SK-N-SH (cell line): Measurements from ENCODE around the gene RAPGEF3. TPM values are rescaled to one million over a fixed set of nuclear protein-coding genes. Genes with fewer than 3 reads are reported as not detected.

Experiments
- CTCF ChIA-PET: fragments of 300-600, 350-600 bp; formaldehyde crosslinking; extraction: SDS; loops from one replicate; lab custom pipeline; 2021; lab: Yijun Ruan, JAX
- POLR2A ChIA-PET: fragments of 350-600 bp; sonication (Branson Sonifier 250); formaldehyde crosslinking; extraction: SDS; loops from one replicate; lab custom pipeline; 2020; ENCODE audit warnings: antibody characterized with exemption, inconsistent platforms; lab: Yijun Ruan, JAX
- DNase-seq: peaks from one replicate; pipeline ENCODE4 v3.0.0; 2012
- H2AFZ ChIP-seq: fragments of 200-600 bp; sonication (generic); 2 replicates; pipeline ENCODE4 v1.8.1; 2016; ENCODE audit warnings: antibody characterized with exemption, mild to moderate bottlenecking, low read depth
- H3F3A ChIP-seq: fragments of 200-600 bp; sonication (generic); replicated peaks from 2 replicates; pipeline ENCODE3; 2016; ENCODE audit warnings: antibody characterized with exemption, mild to moderate bottlenecking; ENCODE audit not compliant: insufficient read depth
- H3K27ac ChIP-seq, 2 experiments: fragments of 200-500 bp in 1 of 2; fragments of 200-600 bp in 1 of 2; sonication (Bioruptor generic) in 1 of 2; sonication (generic), shearing (Covaris generic) in 1 of 2; 2 replicates each; pipeline versions ENCODE4 v1.5.1 to v1.6.1; 2014 to 2016; ENCODE audit warnings: low read depth in 2 of 2, inconsistent platforms in 1 of 2, low read length in 1 of 2, mild to moderate bottlenecking in 1 of 2, mixed read lengths in 1 of 2
- H3K27me3 ChIP-seq: fragments of 200-600 bp; sonication (generic), shearing (Covaris generic); 2 replicates; pipeline ENCODE4 v1.6.1; 2016; ENCODE audit warnings: mixed run types; ENCODE audit not compliant: insufficient read depth
- H3K36me3 ChIP-seq, 2 experiments: fragments of 200-500 bp in 1 of 2; fragments of 200-600 bp in 1 of 2; sonication (Bioruptor generic) in 1 of 2; sonication (generic) in 1 of 2; replicated peaks in 1 of 2; 2 replicates each; pipeline versions ENCODE3 to v1.5.1; 2014 to 2016; ENCODE audit warnings: low read length in 1 of 2, mild to moderate bottlenecking in 1 of 2; ENCODE audit not compliant: insufficient read depth in 2 of 2, control insufficient read depth in 1 of 2
- H3K4me1 ChIP-seq, 2 experiments: fragments of 200-500 bp in 1 of 2; fragments of 200-600 bp in 1 of 2; sonication (Bioruptor generic) in 1 of 2; sonication (generic), shearing (Covaris generic) in 1 of 2; 2 replicates each; pipeline versions ENCODE4 v1.5.1 to v1.6.1; 2014 to 2016; ENCODE audit warnings: low read depth in 1 of 2, low read length in 1 of 2, mixed run types in 1 of 2; ENCODE audit not compliant: insufficient read depth in 2 of 2, control insufficient read depth in 1 of 2
- H3K4me2 ChIP-seq: fragments of 200-600 bp; sonication (generic), shearing (Covaris generic); 2 replicates; pipeline ENCODE4 v1.6.1; 2017; ENCODE audit warnings: mixed run types
- H3K4me3 ChIP-seq, 2 experiments: fragments of 200-500 bp in 1 of 2; fragments of 200-600 bp in 1 of 2; sonication (Bioruptor generic) in 1 of 2; sonication (generic), shearing (Covaris generic) in 1 of 2; 2 replicates each; pipeline versions ENCODE4 v1.5.1 to v1.8.1; 2014 to 2016; ENCODE audit warnings: low read depth in 2 of 2, inconsistent platforms in 1 of 2, low read length in 1 of 2, mild to moderate bottlenecking in 1 of 2, mixed read lengths in 1 of 2, moderate library complexity in 1 of 2
- H3K79me2 ChIP-seq: fragments of 200-600 bp; sonication (generic); 2 replicates; pipeline ENCODE4 v1.8.1; 2017; ENCODE audit warnings: mild to moderate bottlenecking; ENCODE audit not compliant: insufficient read depth
- H3K9ac ChIP-seq: fragments of 200-600 bp; sonication (generic); 2 replicates; pipeline ENCODE4 v1.6.1; 2017; ENCODE audit warnings: mixed run types
- H3K9me2 ChIP-seq: fragments of 200-600 bp; sonication (generic); 2 replicates; pipeline ENCODE4 v1.6.1; 2017; ENCODE audit warnings: mixed run types
- H3K9me3 ChIP-seq: fragments of 200-600 bp; sonication (generic); 2 replicates; pipeline ENCODE4 v1.6.1; 2017; ENCODE audit warnings: mixed run types, mild to moderate bottlenecking, moderate library complexity
- H4K20me1 ChIP-seq: fragments of 200-600 bp; sonication (generic); 2 replicates; pipeline ENCODE4 v1.6.1; 2017; ENCODE audit warnings: mild to moderate bottlenecking, mixed run types; ENCODE audit not compliant: insufficient read depth
- CHD2 ChIP-seq: fragments of 150-350 bp; IDR thresholded peaks from 2 replicates; pipeline ENCODE4 v1.6.1; 2018; ENCODE audit warnings: low read length; ENCODE audit not compliant: partially characterized antibody
- ELF1 ChIP-seq: IDR thresholded peaks from 2 replicates; pipeline ENCODE4 v1.4.0; 2012
- EP300 ChIP-seq, 2 experiments: IDR thresholded peaks; 2 replicates each; pipeline versions ENCODE4 v1.4.0 to v1.6.1; 2012; ENCODE audit warnings: borderline replicate concordance in 1 of 2, low read depth in 1 of 2, low read length in 1 of 2
- EZH2phosphoT487 ChIP-seq: fragments of 200-600 bp; sonication (generic); IDR thresholded peaks from 2 replicates; pipeline ENCODE4 v1.6.1; 2017; ENCODE audit warnings: low read depth, mixed run types, mild to moderate bottlenecking, antibody characterized with exemption, moderate library complexity, borderline replicate concordance
- JUND ChIP-seq: IDR thresholded peaks from 2 replicates; pipeline ENCODE4 v1.4.0; 2012
- NRF1 ChIP-seq: IDR thresholded peaks from 2 replicates; pipeline ENCODE4 v1.6.1; 2012; ENCODE audit warnings: low read depth, mild to moderate bottlenecking, low read length
- POLR2AphosphoS5 ChIP-seq: IDR thresholded peaks from 2 replicates; pipeline ENCODE4 v1.6.1; 2012; ENCODE audit warnings: low read depth, low read length
- REST ChIP-seq: IDR thresholded peaks from 2 replicates; pipeline ENCODE4 v1.6.1; 2012; ENCODE audit warnings: mild to moderate bottlenecking, low read depth, low read length, moderate library complexity
- RFX5 ChIP-seq: IDR thresholded peaks from 2 replicates; pipeline ENCODE4 v1.6.1; 2012; ENCODE audit warnings: mild to moderate bottlenecking, improper control_type of control experiment, low read length
- TAF1 ChIP-seq: IDR thresholded peaks from 2 replicates; pipeline ENCODE4 v1.6.1; 2012; ENCODE audit warnings: low read depth, mild to moderate bottlenecking, low read length, moderate library complexity, borderline replicate concordance
- TEAD4 ChIP-seq: IDR thresholded peaks from 2 replicates; pipeline ENCODE4 v1.4.0; 2012; ENCODE audit warnings: mild to moderate bottlenecking, borderline replicate concordance; ENCODE audit not compliant: insufficient read depth
- USF1 ChIP-seq: IDR thresholded peaks from 2 replicates; pipeline ENCODE4 v1.4.0; 2012; ENCODE audit warnings: low read depth, borderline replicate concordance
- WGBS: methylation state at CpG from one replicate; pipeline ENCODE4 v1.1.6; 2017; ENCODE audit warnings: low lambda C conversion rate; 5-methylcytosine and 5-hydroxymethylcytosine counted together
- polyA plus RNA-seq, 3 experiments: library from polyadenylated mRNA; depleted of rRNA; stranded (reverse); fragments of >200 nt; gene quantifications; 2 replicates each; pipeline ENCODE4 v1.2.3, GENCODE V29; 2012

Gene RAPGEF3
- polyA plus RNA-seq, 1 of the 3 experiments (the other 2 are of a cell fraction), result 0.90 TPM

GRCh38 chr12:47722136-47722834 is 36.4 kb downstream of the RAPGEF3 start:
- Histone ChIP-seq H3K27ac (no peak overlapping the region), H3K36me3 (no peaks in the 10 kb centered on the region), H3K9me3 (no peaks in the 10 kb centered on the region), H3K4me2 (no peak overlapping the region), H4K20me1 (no peaks in the 10 kb centered on the region), H3K4me1 (peaks cover 4 to 9% of the 10 kb centered on the region in 2 experiments; a peak in 2 of 4 replicates), H3K27me3 (no peaks in the 10 kb centered on the region), H3K79me2 (no peaks in the 10 kb centered on the region), H3K9me2 (no peaks in the 10 kb centered on the region), H3K9ac (no peak overlapping the region), H2AFZ (no peak overlapping the region), H3K4me3 (no peak overlapping the region)
- POLR2A ChIA-PET, result no interaction called here
- CTCF ChIA-PET, result interaction anchor here (0.8 to 43.0 kb wide), 5 partner anchors 20 to 116 kb away, joined by 3 to 1294 read pairs (median 38); partner anchors contain the start of gene SLC48A1
- DNase-seq, result no peak
- 74% methylated on average over 7 of the region's 7 CpGs for WGBS
- no peak for TF ChIP-seq USF1
- TF ChIP-seq JUND, result no peak
- no peak for TF ChIP-seq RFX5
- TF ChIP-seq NRF1, result no peak
- TF ChIP-seq ELF1, result no peak
- no peak for TF ChIP-seq TEAD4
- TF ChIP-seq REST, result no peak
- TF ChIP-seq EP300 (IDR thresholded peaks at IDR 0.05; ENCODE audit: borderline replicate concordance in 1 of 2, low read depth in 1 of 2, low read length in 1 of 2), result no peak
- no peak for TF ChIP-seq POLR2AphosphoS5
- TF ChIP-seq TAF1, result no peak
- TF ChIP-seq EZH2phosphoT487, result no peak
- TF ChIP-seq CHD2, result no peak
- TF ChIP-seq, all 33 proteins: peak for 0
- H3F3A ChIP-seq, result no peaks in the 10 kb centered on the region
